GM10248 (cell line): ENCODE measurements around the gene HUWE1.

Experiments used
- CTCF ChIA-PET: fragments of 300-600 bp; sonication (Branson Sonifier 250); formaldehyde crosslinking; extraction: SDS; loops from one replicate; lab custom pipeline; 2021; ENCODE audit warnings: antibody characterized with exemption; lab: Yijun Ruan, JAX
- POLR2A ChIA-PET: fragments of 350-650 bp; sonication (Branson Sonifier 250); formaldehyde crosslinking; extraction: SDS; loops from one replicate; lab custom pipeline; 2020; ENCODE audit warnings: antibody characterized with exemption; lab: Yijun Ruan, JAX
- DNase-seq: peaks from one replicate; pipeline ENCODE4 v3.0.0; 2012; ENCODE audit errors: extremely low spot score
- CTCF ChIP-seq: IDR thresholded peaks from 2 replicates; pipeline ENCODE4 v1.5.1; 2012; ENCODE audit warnings: mild to moderate bottlenecking, low read depth; ENCODE audit errors: extremely low read depth, missing control alignments, control extremely low read depth

Gene HUWE1

GRCh38 chrX:53659039-53659438 lies 27.5 kb downstream of the HUWE1 start:
- ChIA-PET CTCF (no interaction called here), POLR2A (no interaction called here)
- DNase-seq, result no peak
- TF ChIP-seq CTCF, result no peak

- POLR2A ChIA-PET, result no interaction called here
- no peak for DNase-seq
- TF ChIP-seq CTCF, result no peak
- CTCF ChIA-PET, result interaction anchor here (1.1 to 1.5 kb wide), 2 partner anchors 20 to 29 kb away, joined by 3 to 4 read pairs; no protein-coding TSS in a partner anchor
These were observed 29.7 kb downstream of the HUWE1 start for GRCh38 chrX:53656845-53657244.

- POLR2A ChIA-PET, result no interaction called here
- CTCF ChIA-PET, result interaction anchor here (1.1 kb wide), 1 partner anchor 9 kb away, joined by 4 read pairs; no protein-coding TSS in a partner anchor
- DNase-seq, result no peak
- no peak for TF ChIP-seq CTCF
These were observed 32.1 kb downstream of the HUWE1 start for GRCh38 chrX:53654376-53654775.

GRCh38 chrX:53644751-53645150 lies 41.8 kb downstream of the HUWE1 start:
- no peak for TF ChIP-seq CTCF
- POLR2A ChIA-PET, result no interaction called here
- no peak for DNase-seq
- CTCF ChIA-PET, result interaction anchor here (1.1 to 1.6 kb wide), 2 partner anchors 14 to 23 kb away, joined by 3 read pairs; no protein-coding TSS in a partner anchor

- POLR2A ChIA-PET, result no interaction called here
- no peak for DNase-seq
- CTCF ChIA-PET, result no interaction called here
- TF ChIP-seq CTCF, result no peak
These were observed 44.2 kb downstream of the HUWE1 start for GRCh38 chrX:53642337-53642736.

GRCh38 chrX:53639257-53639656 lies 47.3 kb downstream of the HUWE1 start:
- no peak for TF ChIP-seq CTCF
- ChIA-PET POLR2A (no interaction called here), CTCF (no interaction called here)
- no peak for DNase-seq

GRCh38 chrX:53637479-53637878 lies 49.0 kb downstream of the HUWE1 start:
- ChIA-PET POLR2A (no interaction called here), CTCF (no interaction called here)
- TF ChIP-seq CTCF, result no peak
- no peak for DNase-seq
